Activated T-cell treated with anti-CD3 and anti-CD28 coated beads, Interleukin-2, amount 50 U/mL, for 24 hours (primary cell): ENCODE measurements around the gene PCDHGB3.
"Not testable (repeated sequence)": the region's sequence is repeated elsewhere in the genome, so short reads cannot be mapped to it uniquely, and the experiment has no call there.

Source experiments
- DNase-seq: peaks from one replicate; pipeline ENCODE4 v3.0.0-alpha.2; 2020
- H3K27ac Mint-ChIP-seq: 2 replicates; pipeline ENCODE4 v1.8.0; 2020; ENCODE audit warnings: mild to moderate bottlenecking, mixed read lengths
- H3K27me3 Mint-ChIP-seq: 2 replicates; pipeline ENCODE4 v1.8.0; 2020; ENCODE audit warnings: mixed read lengths
- H3K36me3 Mint-ChIP-seq: 2 replicates; pipeline ENCODE4 v1.8.0; 2020; ENCODE audit warnings: low read depth, mixed read lengths
- H3K4me1 Mint-ChIP-seq: 2 replicates; pipeline ENCODE4 v1.8.0; 2020; ENCODE audit warnings: low read depth, mixed read lengths
- H3K4me3 Mint-ChIP-seq: 2 replicates; pipeline ENCODE4 v1.8.0; 2020; ENCODE audit warnings: mild to moderate bottlenecking, moderate library complexity, mixed read lengths
- H3K9me3 Mint-ChIP-seq: 2 replicates; pipeline ENCODE4 v1.8.0; 2020; ENCODE audit warnings: mixed read lengths

Gene PCDHGB3

DNA sequence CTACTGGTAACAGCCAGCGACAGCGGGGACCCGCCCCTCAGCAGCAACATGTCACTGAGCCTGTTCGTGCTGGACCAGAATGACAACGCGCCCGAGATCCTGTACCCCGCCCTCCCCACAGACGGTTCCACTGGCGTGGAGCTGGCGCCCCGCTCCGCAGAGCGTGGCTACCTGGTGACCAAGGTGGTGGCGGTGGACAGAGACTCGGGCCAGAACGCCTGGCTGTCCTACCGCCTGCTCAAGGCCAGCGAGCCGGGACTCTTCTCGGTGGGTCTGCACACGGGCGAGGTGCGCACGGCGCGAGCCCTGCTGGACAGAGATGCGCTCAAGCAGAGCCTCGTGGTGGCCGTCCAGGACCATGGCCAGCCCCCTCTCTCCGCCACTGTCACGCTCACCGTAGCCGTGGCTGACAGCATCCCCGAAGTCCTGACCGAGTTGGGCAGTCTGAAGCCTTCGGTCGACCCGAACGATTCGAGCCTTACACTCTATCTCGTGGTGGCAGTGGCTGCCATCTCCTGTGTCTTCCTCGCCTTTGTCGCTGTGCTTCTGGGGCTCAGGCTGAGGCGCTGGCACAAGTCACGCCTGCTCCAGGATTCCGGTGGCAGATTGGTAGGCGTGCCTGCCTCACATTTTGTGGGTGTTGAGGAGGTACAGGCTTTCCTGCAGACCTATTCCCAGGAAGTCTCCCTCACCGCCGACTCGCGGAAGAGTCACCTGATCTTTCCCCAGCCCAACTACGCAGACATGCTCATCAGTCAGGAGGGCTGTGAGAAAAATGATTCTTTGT is 24.6 kb downstream of the PCDHGB3 start:
- not testable (repeated sequence) for H3K4me3 Mint-ChIP-seq, DNase-seq, H3K27ac Mint-ChIP-seq, H3K4me1 Mint-ChIP-seq
- Mint-ChIP-seq H3K27me3 (peaks cover 85% of the 10 kb centered on the region), H3K36me3 (peaks cover 23% of the 10 kb centered on the region), H3K9me3 (peaks cover 43% of the 10 kb centered on the region)

DNA sequence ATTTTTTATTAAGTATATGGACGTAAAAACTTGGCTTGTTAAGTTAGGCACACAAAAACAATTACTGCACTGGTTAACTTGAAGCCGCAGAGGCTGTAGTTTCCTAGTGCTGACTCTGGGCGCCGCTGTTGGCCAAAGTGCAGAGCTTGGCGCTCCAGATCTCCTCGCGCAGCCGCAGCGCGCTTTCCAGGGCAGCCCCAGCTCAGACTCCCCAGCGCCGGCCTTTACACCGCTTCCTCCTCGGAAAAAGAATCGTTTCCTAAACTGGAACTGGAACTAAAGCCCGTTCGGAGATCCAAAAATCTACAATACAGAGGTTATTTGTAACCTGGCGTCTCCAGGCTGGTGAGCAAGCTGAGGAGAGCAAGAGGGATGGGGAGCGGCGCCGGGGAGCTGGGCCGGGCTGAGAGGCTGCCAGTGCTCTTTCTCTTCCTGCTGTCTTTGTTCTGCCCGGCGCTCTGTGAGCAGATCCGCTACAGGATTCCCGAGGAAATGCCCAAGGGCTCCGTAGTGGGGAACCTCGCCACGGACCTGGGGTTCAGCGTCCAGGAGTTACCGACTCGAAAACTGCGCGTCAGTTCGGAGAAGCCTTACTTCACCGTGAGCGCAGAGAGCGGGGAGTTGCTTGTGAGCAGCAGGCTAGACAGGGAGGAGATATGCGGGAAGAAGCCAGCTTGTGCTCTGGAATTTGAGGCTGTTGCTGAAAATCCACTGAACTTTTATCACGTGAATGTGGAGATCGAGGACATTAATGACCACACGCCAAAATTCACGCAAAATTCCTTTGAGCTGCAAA is 27.9 kb downstream of the PCDHGB3 start, which contains the start of gene PCDHGB5:
PCDHGB5 (plus strand) TSS at position 192 of the 796 bp plus-strand sequence; CDS start at position 373, 181 bp downstream.
- peak within 1 kb of the TSS; percentile 50 for H3K4me3 Mint-ChIP-seq
- not testable (repeated sequence) for H3K27ac Mint-ChIP-seq

DNA sequence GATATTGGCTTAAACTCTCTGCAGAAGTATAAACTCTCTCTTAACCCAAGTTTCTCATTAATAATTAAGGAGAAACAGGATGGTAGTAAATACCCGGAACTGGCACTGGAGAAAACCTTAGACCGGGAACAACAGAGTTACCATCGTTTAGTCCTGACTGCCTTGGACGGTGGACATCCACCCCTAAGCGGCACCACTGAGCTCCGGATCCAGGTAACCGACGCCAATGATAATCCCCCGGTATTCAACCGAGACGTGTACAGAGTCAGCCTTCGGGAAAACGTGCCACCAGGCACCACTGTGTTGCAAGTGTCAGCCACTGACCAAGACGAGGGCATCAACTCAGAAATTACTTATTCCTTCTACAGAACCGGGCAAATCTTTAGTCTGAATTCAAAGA is 28.6 kb downstream of the PCDHGB3 start:
- H3K9me3 Mint-ChIP-seq: peaks cover 31% of the 10 kb centered on the region
- peaks cover 3% of the 10 kb centered on the region for H3K4me1 Mint-ChIP-seq
- H3K27ac Mint-ChIP-seq: no peak overlapping the region
- H3K4me3 Mint-ChIP-seq: no peak overlapping the region
- peaks cover 83% of the 10 kb centered on the region for H3K27me3 Mint-ChIP-seq
- H3K36me3 Mint-ChIP-seq: peaks cover 18% of the 10 kb centered on the region
- no peak for DNase-seq

More for the DNA sequence above, 27.9 kb downstream of the PCDHGB3 start, which contains the start of gene PCDHGB5:
- Mint-ChIP-seq H3K36me3 (peaks cover 21% of the 10 kb centered on the region), H3K27me3 (peaks cover 83% of the 10 kb centered on the region), H3K9me3 (peaks cover 35% of the 10 kb centered on the region)
- peak; percentile 52 for DNase-seq
- not testable (repeated sequence) for H3K4me1 Mint-ChIP-seq

DNA sequence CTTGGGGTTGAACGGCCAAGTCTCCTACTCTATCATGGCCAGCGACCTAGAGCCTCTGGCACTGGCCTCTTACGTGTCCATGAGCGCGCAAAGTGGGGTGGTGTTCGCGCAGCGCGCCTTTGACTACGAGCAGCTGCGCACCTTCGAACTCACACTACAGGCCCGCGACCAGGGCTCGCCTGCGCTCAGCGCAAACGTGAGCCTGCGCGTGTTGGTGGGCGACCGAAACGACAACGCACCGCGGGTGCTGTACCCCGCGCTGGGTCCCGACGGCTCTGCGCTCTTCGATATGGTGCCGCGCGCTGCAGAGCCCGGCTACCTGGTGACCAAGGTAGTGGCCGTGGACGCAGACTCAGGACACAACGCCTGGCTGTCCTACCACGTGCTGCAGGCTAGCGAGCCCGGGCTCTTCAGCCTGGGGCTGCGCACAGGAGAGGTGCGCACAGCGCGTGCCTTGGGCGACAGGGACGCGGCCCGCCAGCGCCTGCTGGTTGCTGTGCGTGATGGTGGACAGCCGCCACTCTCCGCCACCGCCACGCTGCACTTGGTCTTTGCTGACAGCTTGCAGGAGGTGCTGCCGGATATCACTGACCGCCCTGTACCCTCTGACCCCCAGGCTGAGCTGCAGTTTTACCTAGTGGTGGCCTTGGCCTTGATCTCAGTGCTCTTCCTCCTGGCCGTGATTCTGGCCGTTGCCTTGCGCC is 29.7 kb downstream of the PCDHGB3 start:
- Mint-ChIP-seq H3K4me3 (no peak overlapping the region), H3K27me3 (peaks cover 83% of the 10 kb centered on the region), H3K4me1 (peaks cover 3% of the 10 kb centered on the region), H3K9me3 (peaks cover 32% of the 10 kb centered on the region), H3K27ac (no peak overlapping the region), H3K36me3 (peaks cover 15% of the 10 kb centered on the region)
- DNase-seq: no peak

DNA sequence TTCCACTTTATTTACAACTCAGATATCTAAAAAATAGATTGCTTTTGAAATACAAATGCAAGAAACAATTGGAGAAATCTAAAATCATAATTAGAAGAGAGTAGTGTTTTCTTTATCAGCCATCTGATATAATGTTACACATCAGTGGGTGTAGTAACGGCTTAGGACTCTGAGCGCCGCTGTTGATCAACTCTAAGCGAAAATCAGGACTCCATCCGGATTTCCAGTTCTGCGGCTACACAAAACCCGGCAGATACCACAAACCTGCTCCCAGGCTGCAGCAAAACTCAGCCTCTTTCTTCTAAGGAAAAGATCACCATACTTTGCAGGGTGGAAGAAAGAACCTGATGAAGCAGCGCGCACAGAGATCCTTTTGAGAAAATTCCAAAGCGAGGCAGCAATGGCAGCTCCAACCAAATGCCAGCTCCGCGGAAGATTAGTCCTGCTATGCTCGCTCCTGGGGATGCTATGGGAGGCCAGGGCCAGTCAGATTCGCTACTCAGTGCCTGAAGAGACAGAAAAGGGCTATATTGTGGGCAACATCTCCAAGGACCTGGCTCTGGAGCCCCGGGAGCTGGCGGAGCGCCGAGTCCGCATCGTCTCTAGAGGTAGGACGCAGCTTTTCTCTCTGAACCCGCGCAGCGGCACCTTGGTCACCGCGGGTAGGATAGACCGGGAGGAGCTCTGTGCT is 32.7 kb downstream of the PCDHGB3 start, which contains the start of gene PCDHGA9:
PCDHGA9 (plus strand) TSS at position 226 of the 691 bp plus-strand sequence; CDS start at position 401, 175 bp downstream.
- peak within 1 kb of the TSS; percentile 58 for H3K4me3 Mint-ChIP-seq
- no peak within 1 kb of the TSS for H3K27ac Mint-ChIP-seq
- H3K36me3 Mint-ChIP-seq: peaks cover 12% of the 10 kb centered on the region
- DNase-seq: no peak
- peaks cover 80% of the 10 kb centered on the region for H3K27me3 Mint-ChIP-seq
- H3K9me3 Mint-ChIP-seq: peaks cover 28% of the 10 kb centered on the region
- H3K4me1 Mint-ChIP-seq: peaks cover 3% of the 10 kb centered on the region

DNA sequence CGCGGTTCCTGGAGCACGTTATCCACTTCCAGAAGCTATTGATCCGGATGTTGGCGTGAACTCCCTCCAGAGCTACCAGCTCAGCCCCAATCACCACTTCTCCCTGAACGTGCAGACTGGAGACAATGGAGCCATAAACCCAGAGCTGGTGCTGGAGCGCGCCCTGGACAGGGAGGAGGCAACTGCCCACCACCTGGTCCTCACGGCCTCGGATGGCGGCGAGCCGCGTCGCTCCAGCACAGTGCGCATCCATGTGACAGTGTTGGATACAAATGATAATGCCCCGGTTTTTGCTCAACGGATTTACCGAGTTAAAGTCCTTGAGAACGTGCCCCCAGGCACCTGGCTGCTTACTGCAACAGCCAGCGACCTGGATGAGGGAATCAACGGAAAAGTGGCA is 33.3 kb downstream of the PCDHGB3 start:
- no peak overlapping the region for H3K27ac Mint-ChIP-seq
- no peak overlapping the region for H3K4me3 Mint-ChIP-seq
- no peak for DNase-seq
- H3K36me3 Mint-ChIP-seq: peaks cover 14% of the 10 kb centered on the region
- peaks cover 28% of the 10 kb centered on the region for H3K9me3 Mint-ChIP-seq
- peaks cover 83% of the 10 kb centered on the region for H3K27me3 Mint-ChIP-seq
- peaks cover 3% of the 10 kb centered on the region for H3K4me1 Mint-ChIP-seq

DNA sequence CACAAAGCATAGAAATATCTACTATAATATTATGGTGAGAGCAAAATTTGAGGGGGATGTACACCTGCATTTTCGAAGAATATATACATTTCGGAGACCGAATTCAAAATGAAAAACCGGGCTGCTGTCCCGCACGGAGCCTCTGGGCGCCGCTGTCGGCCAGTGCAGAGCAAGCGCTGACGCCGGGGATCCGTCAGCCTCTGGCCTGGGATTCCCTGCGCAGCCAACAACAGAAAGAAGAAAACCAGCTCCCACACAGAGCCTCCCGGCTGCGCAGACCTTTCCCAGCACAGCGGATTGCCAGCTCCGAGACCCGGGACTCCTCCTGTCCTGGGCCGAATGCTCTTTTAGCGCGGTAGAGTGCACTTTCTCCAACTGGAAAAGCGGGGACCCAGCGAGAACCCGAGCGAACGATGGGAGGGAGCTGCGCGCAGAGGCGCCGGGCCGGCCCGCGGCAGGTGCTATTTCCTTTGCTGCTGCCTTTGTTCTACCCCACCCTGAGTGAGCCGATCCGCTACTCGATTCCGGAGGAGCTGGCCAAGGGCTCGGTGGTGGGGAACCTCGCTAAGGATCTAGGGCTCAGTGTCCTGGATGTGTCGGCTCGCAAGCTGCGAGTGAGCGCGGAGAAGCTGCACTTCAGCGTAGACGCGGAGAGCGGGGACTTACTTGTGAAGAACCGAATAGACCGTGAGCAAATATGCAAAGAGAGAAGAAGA is 37.9 kb downstream of the PCDHGB3 start, which contains the start of gene PCDHGB6:
PCDHGB6 (plus strand) TSS at position 232 of the 716 bp plus-strand sequence; CDS start at position 414, 182 bp downstream.
- peaks cover 82% of the 10 kb centered on the region for H3K27me3 Mint-ChIP-seq
- H3K27ac Mint-ChIP-seq, H3K36me3 Mint-ChIP-seq, H3K4me1 Mint-ChIP-seq: not testable (repeated sequence)
- peak within 1 kb of the TSS; percentile 52 for H3K4me3 Mint-ChIP-seq
- peak; percentile 59 for DNase-seq
- H3K9me3 Mint-ChIP-seq: peaks cover 20% of the 10 kb centered on the region

DNA sequence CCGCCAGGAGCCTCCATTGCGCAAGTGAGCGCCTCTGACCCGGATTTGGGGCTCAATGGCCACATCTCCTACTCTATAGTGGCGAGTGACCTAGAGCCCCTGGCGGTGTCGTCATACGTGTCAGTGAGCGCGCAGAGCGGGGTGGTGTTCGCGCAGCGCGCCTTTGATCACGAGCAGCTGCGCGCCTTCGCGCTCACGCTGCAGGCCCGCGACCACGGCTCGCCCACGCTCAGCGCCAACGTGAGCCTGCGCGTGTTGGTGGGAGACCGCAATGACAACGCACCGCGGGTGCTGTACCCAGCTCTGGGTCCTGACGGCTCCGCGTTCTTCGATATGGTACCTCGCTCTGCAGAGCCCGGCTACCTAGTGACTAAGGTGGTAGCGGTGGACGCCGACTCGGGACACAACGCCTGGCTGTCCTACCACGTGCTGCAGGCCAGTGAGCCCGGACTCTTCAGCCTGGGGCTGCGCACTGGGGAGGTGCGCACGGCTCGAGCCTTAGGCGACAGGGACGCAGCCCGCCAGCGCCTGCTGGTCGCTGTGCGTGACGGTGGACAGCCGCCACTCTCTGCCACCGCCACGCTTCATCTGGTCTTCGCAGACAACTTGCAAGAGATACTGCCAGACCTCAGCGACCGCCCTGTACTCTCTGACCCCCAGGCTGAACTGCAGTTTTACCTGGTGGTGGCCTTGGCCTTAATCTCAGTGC is 39.7 kb downstream of the PCDHGB3 start:
- no peak overlapping the region for H3K4me3 Mint-ChIP-seq
- H3K36me3 Mint-ChIP-seq: peaks cover 9% of the 10 kb centered on the region
- H3K27ac Mint-ChIP-seq: no peak overlapping the region

DNA sequence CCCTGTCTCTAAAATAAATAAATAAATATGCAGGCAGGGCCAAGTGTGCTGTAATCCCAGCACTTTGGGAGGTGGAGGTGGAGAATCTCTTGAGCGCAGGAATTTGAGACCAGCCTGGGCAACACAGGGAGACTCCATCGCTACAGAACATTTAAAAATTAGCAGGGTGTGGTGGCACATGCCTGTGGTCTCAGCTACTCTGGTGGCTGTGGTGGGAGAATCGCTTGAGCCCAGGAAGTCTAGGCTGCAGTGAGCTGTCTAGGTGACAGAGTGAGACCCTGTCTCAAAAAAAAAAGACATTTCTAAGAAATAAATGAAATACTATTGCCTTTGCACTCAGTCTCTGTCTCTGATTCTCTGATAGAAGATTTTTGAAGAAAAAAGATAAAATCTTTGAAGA is 41.5 kb downstream of the PCDHGB3 start:
- no peak overlapping the region for H3K4me3 Mint-ChIP-seq
- DNase-seq: no peak
- peaks cover 81% of the 10 kb centered on the region for H3K27me3 Mint-ChIP-seq
- peaks cover 19% of the 10 kb centered on the region for H3K4me1 Mint-ChIP-seq
- peaks cover 23% of the 10 kb centered on the region for H3K9me3 Mint-ChIP-seq
- no peak overlapping the region for H3K27ac Mint-ChIP-seq
- H3K36me3 Mint-ChIP-seq: peaks cover 9% of the 10 kb centered on the region

More for the DNA sequence above, 39.7 kb downstream of the PCDHGB3 start:
- peaks cover 16% of the 10 kb centered on the region for H3K4me1 Mint-ChIP-seq
- H3K27me3 Mint-ChIP-seq: peaks cover 82% of the 10 kb centered on the region
- no peak for DNase-seq
- H3K9me3 Mint-ChIP-seq: peaks cover 23% of the 10 kb centered on the region

DNA sequence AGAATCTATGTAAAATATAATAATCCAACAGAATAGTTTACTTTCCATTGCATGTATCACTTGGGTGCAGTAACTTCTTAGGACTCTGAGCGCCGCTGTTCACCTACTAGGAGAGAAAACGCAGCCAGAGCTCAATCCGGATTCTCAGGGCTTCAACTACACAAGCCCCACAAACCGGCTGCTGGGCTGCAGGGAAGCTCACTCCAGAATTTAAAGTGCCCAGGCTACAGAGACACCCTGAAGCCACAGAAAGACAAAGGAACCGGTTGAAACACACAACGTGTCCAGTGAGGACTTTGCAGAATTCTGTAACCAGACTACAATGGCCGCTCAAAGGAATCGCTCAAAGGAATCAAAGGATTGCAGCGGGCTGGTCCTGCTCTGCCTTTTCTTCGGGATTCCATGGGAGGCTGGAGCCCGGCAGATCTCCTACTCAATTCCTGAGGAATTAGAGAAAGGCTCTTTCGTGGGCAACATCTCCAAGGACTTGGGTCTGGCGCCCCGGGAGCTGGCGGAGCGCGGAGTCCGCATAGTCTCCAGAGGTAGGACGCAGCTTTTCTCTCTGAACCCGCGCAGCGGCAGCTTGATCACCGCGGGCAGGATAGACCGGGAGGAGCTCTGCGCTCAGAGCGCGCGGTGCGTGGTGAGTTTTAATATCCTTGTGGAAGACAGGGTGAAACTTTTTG is 43.0 kb downstream of the PCDHGB3 start, which contains the start of gene PCDHGA10:
PCDHGA10 (plus strand) TSS at position 134 of the 686 bp plus-strand sequence; CDS start at position 323, 189 bp downstream.
- peaks cover 25% of the 10 kb centered on the region for H3K9me3 Mint-ChIP-seq
- H3K27me3 Mint-ChIP-seq: peaks cover 82% of the 10 kb centered on the region
- peaks cover 24% of the 10 kb centered on the region for H3K4me1 Mint-ChIP-seq
- H3K27ac Mint-ChIP-seq: no peak within 1 kb of the TSS
- peak within 1 kb of the TSS; percentile 78 for H3K4me3 Mint-ChIP-seq
- peaks cover 9% of the 10 kb centered on the region for H3K36me3 Mint-ChIP-seq
- DNase-seq: peak; percentile 63

DNA sequence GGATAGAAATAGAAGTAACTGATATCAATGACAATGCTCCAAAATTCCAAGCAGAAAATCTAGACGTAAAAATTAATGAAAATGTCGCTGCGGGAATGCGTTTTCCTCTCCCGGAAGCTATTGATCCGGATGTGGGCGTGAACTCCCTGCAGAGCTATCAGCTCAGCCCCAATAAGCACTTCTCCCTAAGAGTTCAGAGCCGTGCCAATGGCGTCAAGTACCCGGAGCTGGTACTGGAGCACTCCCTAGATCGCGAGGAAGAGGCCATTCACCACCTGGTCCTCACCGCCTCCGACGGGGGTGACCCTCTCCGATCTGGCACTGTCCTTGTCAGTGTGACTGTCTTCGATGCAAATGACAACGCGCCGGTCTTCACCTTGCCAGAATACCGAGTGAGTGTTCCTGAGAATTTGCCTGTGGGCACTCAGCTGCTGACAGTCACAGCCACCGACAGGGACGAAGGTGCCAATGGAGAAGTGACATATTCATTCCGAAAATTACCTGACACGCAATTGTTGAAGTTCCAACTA is 43.6 kb downstream of the PCDHGB3 start:
- DNase-seq: no peak
- Mint-ChIP-seq H3K4me1 (peaks cover 26% of the 10 kb centered on the region), H3K4me3 (peak overlapping the region; percentile 78), H3K9me3 (peaks cover 30% of the 10 kb centered on the region), H3K36me3 (peaks cover 10% of the 10 kb centered on the region), H3K27me3 (peaks cover 82% of the 10 kb centered on the region), H3K27ac (no peak overlapping the region)
